Activated CD8-positive, alpha-beta memory T cell treated with anti-CD3 and anti-CD28 coated beads, Interleukin-2, amount 10 ng/mL, durations not matched to agents 7 days and 5 days (primary cell): ENCODE measurements around the gene SPAG16. TPM values are rescaled to one million over a fixed set of nuclear protein-coding genes. Genes with fewer than 3 reads are reported as not detected.

Experiments used
- ATAC-seq: fragments of 150-1000 bp; cut with Tn5 transposase; one replicate; pipeline ENCODE4 v1.10.0; 2021; ENCODE audit warnings: moderate library complexity
- CTCF ChIA-PET: fragments of 350-600 bp; sonication (Branson Sonifier 250); formaldehyde crosslinking; loops from one replicate; lab custom pipeline; 2021; ENCODE audit warnings: antibody characterized with exemption; lab: Charles Lee
- DNase-seq: peaks from one replicate; pipeline ENCODE4 v3.0.0-alpha.2; 2020
- H3K27ac Mint-ChIP-seq: one replicate; pipeline ENCODE4 v1.8.0; 2021; ENCODE audit warnings: mild to moderate bottlenecking, mixed read lengths
- H3K27me3 Mint-ChIP-seq: one replicate; pipeline ENCODE4 v1.8.0; 2021; ENCODE audit warnings: mixed read lengths
- H3K36me3 Mint-ChIP-seq: one replicate; pipeline ENCODE4 v1.8.0; 2021; ENCODE audit warnings: mild to moderate bottlenecking, mixed read lengths
- H3K4me1 Mint-ChIP-seq: one replicate; pipeline ENCODE4 v1.8.0; 2021; ENCODE audit warnings: mixed read lengths
- H3K4me3 Mint-ChIP-seq: one replicate; pipeline ENCODE4 v1.8.0; 2021; ENCODE audit warnings: mild to moderate bottlenecking, moderate library complexity, mixed read lengths
- H3K9me3 Mint-ChIP-seq: one replicate; pipeline ENCODE4 v1.8.0; 2022; ENCODE audit warnings: low read depth, mixed read lengths
- total RNA-seq, 2 experiments: library from RNA; stranded (reverse); gene quantifications; one replicate each; pipeline ENCODE4 v1.2.3, GENCODE V29; 2021

The SPAG16 gene
- total RNA-seq, 2 experiments from 2014 or later: 7.4 to 10.1 TPM

DNA sequence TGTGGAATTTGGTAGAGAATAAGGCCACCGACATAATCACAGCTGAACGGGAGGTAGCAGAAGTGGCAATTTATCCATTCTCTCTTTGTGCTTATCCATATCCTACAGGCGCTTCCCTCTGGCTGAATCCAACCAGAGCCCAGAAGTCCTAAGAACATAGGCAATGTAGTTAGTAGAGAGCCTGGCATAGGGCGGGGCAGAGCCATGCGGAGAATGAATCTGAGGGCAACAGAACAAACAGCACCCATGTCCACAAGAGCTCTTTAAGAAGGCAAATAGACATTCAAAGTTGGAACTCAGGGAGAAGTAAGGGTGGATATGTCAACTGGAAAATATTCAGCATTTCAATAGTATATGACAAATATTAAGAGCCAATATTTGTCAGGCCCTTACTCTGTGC is 820.7 kb downstream of the SPAG16 start:
- ATAC-seq: no peak
- H3K27me3 Mint-ChIP-seq: no peaks in the 10 kb centered on the region

DNA sequence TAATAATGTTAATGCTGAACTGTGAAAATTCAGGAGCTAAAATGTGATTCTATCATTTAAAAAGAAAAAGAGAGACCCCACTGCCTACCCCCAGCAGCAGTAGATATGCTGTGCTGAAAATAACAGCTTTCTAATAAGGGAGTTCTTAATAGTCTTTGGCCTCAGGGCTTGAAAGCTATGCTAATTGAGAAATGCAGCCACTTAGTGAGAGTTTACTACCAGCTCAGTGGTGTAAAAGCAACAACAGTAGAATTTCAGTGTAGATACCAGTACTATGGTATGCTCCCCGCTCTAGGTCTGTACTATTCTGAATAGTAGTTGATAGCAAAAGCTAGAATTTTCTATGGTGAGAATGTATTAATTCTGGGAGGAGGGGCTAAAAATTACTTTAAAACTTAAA is 823.5 kb downstream of the SPAG16 start:
- no peak overlapping the region for H3K4me3 Mint-ChIP-seq
- CTCF ChIA-PET: interaction anchor here (0.6 kb wide), 1 partner anchor 1677 kb away, joined by 3 read pairs; no protein-coding TSS in a partner anchor
- DNase-seq (no peak), ATAC-seq (no peak)
- no peak overlapping the region for H3K27ac Mint-ChIP-seq
- no peaks in the 10 kb centered on the region for H3K27me3 Mint-ChIP-seq
- H3K36me3 Mint-ChIP-seq: no peaks in the 10 kb centered on the region
- no peaks in the 10 kb centered on the region for H3K4me1 Mint-ChIP-seq
- peaks cover 6% of the 10 kb centered on the region for H3K9me3 Mint-ChIP-seq

More for the DNA sequence above, 820.7 kb downstream of the SPAG16 start:
- Mint-ChIP-seq H3K4me1 (no peaks in the 10 kb centered on the region), H3K9me3 (peaks cover 3% of the 10 kb centered on the region), H3K27ac (no peak overlapping the region), H3K36me3 (no peaks in the 10 kb centered on the region), H3K4me3 (no peak overlapping the region)
- DNase-seq: no peak
- CTCF ChIA-PET: no interaction called here

DNA sequence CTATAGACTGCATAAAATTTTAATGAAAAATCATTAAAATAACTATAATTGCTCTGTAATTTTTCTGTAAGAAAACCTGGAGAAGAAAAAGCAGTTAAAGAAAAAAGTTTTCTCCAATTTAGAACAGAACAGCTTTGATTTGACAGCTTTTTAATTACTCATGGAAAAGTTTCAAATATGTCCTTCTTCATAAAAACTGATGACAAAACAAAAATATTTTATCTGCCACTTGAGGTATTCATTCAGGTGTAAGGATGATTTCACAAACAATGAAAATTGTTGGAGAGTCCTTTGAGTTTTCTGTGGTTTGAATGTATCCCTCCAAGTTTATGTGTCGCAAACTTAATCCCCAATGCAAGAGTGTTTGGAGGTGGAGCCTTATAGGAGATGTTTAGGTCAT is 824.3 kb downstream of the SPAG16 start:
- Mint-ChIP-seq H3K4me1 (no peaks in the 10 kb centered on the region), H3K27ac (no peak overlapping the region), H3K9me3 (peaks cover 5% of the 10 kb centered on the region), H3K4me3 (no peak overlapping the region), H3K27me3 (no peaks in the 10 kb centered on the region), H3K36me3 (no peaks in the 10 kb centered on the region)
- CTCF ChIA-PET: no interaction called here
- ATAC-seq: no peak
- no peak for DNase-seq

DNA sequence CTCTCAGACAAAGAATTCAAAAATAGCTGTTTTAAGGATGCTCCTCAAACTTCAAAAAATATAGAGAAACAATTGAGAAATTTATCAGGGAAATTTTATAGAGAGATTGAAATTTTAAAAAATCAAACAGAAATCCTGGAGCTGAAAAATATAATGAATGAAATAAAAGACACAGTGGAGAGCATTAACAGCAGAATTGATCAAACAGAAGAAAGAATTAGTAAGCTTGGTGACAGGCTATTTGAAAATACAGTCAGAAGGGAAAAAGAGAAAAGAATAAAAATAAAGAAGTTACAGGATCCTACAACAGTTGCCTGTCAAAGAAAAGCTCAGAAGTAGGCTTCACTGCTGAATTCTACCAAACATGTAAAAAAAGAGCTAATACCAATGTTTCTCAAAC is 832.8 kb downstream of the SPAG16 start:
- ATAC-seq: no peak
- Mint-ChIP-seq H3K4me1 (no peaks in the 10 kb centered on the region), H3K27me3 (no peaks in the 10 kb centered on the region), H3K9me3 (peaks cover 8% of the 10 kb centered on the region), H3K36me3 (no peaks in the 10 kb centered on the region), H3K4me3 (no peak overlapping the region), H3K27ac (no peak overlapping the region)
- no peak for DNase-seq
- CTCF ChIA-PET: no interaction called here

DNA sequence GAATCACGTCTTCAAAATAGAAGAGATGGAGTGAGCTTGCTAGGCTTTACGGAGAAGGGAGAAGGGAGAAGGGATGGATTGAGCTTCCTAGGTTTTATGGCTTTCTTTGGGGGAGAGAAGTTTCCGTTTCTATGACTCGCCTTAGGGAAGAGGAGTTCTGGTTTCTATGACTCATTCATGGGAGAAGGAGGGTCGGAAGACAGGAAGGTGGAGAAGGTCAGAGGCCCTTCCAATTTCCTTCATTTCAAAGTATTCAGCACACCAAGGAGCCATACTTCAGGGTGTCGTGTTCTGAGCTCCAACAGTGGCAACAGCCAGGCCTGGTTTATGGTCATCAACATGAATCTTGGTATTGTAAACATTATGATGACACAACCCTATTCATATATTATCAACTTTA is 841.9 kb downstream of the SPAG16 start:
- Mint-ChIP-seq H3K4me3 (no peak overlapping the region), H3K36me3 (no peaks in the 10 kb centered on the region), H3K9me3 (no peaks in the 10 kb centered on the region), H3K4me1 (no peaks in the 10 kb centered on the region), H3K27me3 (no peaks in the 10 kb centered on the region), H3K27ac (no peak overlapping the region)
- DNase-seq (no peak), ATAC-seq (no peak)
- CTCF ChIA-PET: no interaction called here

DNA sequence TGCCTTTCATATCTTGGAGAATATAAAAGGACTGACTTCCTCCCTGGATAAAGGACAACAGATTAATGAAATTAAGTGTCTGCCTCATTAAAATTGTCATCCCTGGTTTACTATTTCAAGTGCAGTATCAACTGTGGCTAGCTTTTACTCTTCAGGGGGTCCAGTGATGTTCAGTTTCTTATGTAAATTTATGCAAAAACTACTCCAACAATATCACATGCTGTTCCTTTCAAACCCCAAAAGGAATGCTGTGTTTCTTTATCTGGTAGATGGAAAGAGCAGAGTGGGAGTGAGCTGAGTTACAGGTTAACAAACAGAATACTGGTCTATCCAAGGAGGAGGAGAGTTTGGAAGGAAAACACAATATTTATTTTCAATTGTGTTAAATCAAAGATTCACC is 842.9 kb downstream of the SPAG16 start:
- ATAC-seq (no peak), DNase-seq (no peak)
- Mint-ChIP-seq H3K4me3 (no peak overlapping the region), H3K36me3 (no peaks in the 10 kb centered on the region), H3K27me3 (no peaks in the 10 kb centered on the region), H3K9me3 (no peaks in the 10 kb centered on the region), H3K4me1 (no peaks in the 10 kb centered on the region), H3K27ac (no peak overlapping the region)
- CTCF ChIA-PET: no interaction called here

DNA sequence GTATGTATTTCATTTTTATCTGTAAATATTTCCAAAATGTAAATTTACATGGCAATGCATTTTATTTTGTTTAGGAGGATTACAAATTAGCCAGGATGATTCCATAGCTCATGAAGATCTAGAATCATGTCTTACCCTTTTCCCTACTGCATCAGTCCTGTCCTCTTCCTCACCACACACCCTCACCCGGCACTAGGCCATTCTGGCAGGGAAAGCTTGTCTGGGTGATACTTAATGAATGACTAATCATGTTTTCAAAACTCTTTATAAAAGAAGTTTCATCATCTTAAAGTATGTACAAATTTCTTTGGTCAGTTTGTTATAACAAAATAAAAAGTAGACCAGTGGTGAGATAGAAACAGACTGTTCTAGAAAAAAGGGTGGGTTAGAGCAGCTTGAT is 843.3 kb downstream of the SPAG16 start:
- no peaks in the 10 kb centered on the region for H3K4me1 Mint-ChIP-seq
- H3K9me3 Mint-ChIP-seq: peaks cover 3% of the 10 kb centered on the region
- H3K36me3 Mint-ChIP-seq: no peaks in the 10 kb centered on the region
- CTCF ChIA-PET: no interaction called here
- DNase-seq (no peak), ATAC-seq (no peak)
- H3K27me3 Mint-ChIP-seq: no peaks in the 10 kb centered on the region
- no peak overlapping the region for H3K4me3 Mint-ChIP-seq
- no peak overlapping the region for H3K27ac Mint-ChIP-seq

DNA sequence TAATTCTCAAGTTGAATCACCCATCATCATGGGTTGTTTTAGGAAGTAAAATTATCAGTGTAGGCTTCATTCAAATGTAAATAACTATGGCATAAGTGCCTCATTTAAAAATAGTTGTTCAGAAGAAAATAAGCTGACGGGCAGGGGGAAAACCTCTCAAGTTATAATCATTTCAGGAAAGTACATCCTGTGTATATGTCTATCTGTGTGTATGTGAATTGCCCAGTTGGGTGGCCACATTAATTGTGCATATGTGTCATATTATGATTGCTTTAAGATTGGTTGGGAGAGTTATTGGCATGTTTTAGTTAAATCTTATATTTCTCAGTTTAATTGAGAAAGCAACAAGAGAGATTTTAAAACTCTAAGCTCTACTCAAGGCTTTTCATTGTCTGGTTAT is 843.8 kb downstream of the SPAG16 start:
- Mint-ChIP-seq H3K4me3 (no peak overlapping the region), H3K27ac (no peak overlapping the region), H3K9me3 (peaks cover 4% of the 10 kb centered on the region), H3K4me1 (no peaks in the 10 kb centered on the region), H3K27me3 (no peaks in the 10 kb centered on the region), H3K36me3 (no peaks in the 10 kb centered on the region)
- no peak for DNase-seq
- CTCF ChIA-PET: no interaction called here
- ATAC-seq: no peak

DNA sequence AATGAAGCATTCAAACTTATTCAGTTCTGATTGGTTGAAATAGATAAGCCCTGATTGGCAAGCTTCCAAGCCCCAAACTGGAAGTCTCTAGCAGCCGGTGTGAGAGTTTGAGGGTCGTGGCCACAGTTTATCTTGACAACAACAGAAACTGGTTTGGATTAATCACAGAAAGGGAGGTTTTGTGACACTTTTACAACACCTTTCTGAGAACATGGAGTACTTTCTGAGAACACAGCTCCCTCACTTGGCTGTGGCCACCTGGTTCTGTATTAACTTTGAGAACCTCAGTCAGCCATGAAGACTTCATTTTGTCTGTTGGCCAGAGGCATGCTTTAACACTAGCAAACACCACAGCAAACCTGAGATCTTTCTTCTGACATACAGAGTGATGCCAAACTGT is 845.9 kb downstream of the SPAG16 start:
- H3K36me3 Mint-ChIP-seq: no peaks in the 10 kb centered on the region
- peaks cover 4% of the 10 kb centered on the region for H3K9me3 Mint-ChIP-seq
- no peaks in the 10 kb centered on the region for H3K4me1 Mint-ChIP-seq
- DNase-seq: no peak
- no peak overlapping the region for H3K27ac Mint-ChIP-seq
- no peak for ATAC-seq
- CTCF ChIA-PET: no interaction called here
- H3K4me3 Mint-ChIP-seq: no peak overlapping the region
- H3K27me3 Mint-ChIP-seq: no peaks in the 10 kb centered on the region

DNA sequence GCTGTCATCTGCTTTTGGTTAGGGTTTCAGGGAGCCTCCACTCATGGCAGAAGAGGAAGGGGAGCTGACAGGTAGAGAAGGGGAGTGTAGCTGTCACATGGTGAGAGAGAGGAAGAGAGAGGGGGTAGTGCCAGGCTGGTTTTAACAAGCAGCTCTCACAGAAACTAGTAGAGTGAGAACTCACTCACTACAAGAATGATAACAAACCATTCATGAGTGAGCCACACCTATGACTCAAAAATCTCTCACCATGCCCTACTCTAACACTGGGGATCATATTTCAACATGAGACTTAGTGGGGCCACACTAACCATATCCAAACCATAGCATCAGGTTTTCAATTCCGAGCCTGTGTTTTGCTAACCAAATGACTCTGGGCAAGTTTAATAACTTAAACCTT is 851.7 kb downstream of the SPAG16 start:
- Mint-ChIP-seq H3K36me3 (no peaks in the 10 kb centered on the region), H3K4me1 (no peaks in the 10 kb centered on the region), H3K27me3 (no peaks in the 10 kb centered on the region), H3K4me3 (no peak overlapping the region), H3K27ac (no peak overlapping the region), H3K9me3 (peaks cover 4% of the 10 kb centered on the region)
- DNase-seq: no peak
- ATAC-seq: no peak
- CTCF ChIA-PET: no interaction called here

DNA sequence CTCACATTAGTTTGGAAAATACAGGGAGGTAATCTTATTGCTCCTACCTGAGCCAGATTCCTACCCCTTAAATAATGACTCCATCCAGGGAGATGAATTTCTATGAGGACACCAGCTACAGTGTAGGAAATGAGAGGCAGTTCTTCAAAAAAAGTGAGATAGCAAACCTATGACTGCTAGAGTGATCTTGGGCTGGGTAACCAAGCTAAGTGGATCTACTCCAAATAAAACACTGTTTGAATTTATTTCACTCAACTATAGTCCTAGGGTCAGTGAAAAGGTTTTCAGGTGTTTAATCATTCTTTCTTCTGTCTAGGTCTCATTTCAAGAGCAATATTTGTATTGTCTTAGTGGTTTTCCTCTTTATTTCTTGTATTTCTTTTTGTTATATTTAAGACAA is 854.5 kb downstream of the SPAG16 start:
- no peaks in the 10 kb centered on the region for H3K27me3 Mint-ChIP-seq
- CTCF ChIA-PET: no interaction called here
- H3K9me3 Mint-ChIP-seq: no peaks in the 10 kb centered on the region
- H3K4me1 Mint-ChIP-seq: no peaks in the 10 kb centered on the region
- ATAC-seq (no peak), DNase-seq (no peak)
- no peak overlapping the region for H3K4me3 Mint-ChIP-seq
- H3K27ac Mint-ChIP-seq: no peak overlapping the region
- no peaks in the 10 kb centered on the region for H3K36me3 Mint-ChIP-seq

DNA sequence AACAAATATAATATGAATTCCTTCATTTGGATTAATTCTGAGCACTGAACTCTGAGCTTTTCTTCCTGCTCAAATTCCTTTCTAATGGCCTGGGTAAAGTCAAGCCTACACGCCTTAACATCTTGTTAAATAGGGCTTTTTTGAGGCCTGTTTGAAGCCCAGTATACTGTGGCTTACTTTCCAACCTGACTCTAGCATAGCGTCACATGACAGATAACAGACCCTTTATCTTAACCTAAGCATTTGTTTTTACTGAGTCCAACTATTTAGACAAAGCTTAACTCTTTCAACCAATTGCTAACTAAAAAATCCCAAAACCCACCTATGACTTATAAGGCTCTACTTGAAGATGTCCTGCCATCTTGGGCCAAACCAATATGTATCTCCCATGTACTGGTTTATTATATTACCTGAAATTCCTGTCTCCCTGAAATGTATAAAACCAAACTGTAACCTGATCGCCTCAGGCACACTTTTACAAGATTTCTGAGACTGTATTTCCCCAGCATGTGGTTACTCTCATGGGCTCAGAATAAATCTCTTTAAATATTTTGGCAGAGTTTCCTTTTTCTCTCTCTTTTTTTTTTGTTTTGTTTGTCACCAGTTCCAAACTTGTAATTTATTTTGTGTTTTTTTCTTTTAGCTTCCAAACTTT is 855.5 kb downstream of the SPAG16 start:
- Mint-ChIP-seq H3K27me3 (no peaks in the 10 kb centered on the region), H3K4me3 (no peak overlapping the region), H3K36me3 (no peaks in the 10 kb centered on the region), H3K9me3 (no peaks in the 10 kb centered on the region), H3K27ac (no peak overlapping the region), H3K4me1 (no peaks in the 10 kb centered on the region)
- ATAC-seq (no peak), DNase-seq (no peak)
- CTCF ChIA-PET: no interaction called here

DNA sequence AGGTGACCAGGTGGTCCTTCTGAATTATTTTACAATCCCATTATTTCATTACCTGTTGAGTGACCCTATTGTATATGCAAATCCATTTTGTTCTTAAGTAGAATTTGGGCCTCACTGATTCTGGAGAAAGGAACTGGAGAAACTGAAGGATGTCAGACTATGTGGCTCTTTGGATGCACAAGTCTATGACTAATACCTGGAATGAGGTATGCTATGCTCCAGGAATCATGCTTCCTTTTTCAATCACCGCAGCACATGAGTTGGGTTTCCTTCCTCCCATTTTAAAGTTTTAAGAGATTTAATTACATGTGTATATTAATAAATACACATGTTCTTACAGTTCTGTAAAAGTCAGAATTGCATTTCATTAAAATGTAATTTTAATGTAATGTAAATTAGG is 872.7 kb downstream of the SPAG16 start:
- H3K4me3 Mint-ChIP-seq: no peak overlapping the region
- no peak for DNase-seq
- no peaks in the 10 kb centered on the region for H3K4me1 Mint-ChIP-seq
- CTCF ChIA-PET: no interaction called here
- H3K9me3 Mint-ChIP-seq: peaks cover 2% of the 10 kb centered on the region
- ATAC-seq: no peak
- H3K27ac Mint-ChIP-seq: no peak overlapping the region
- H3K27me3 Mint-ChIP-seq: no peaks in the 10 kb centered on the region
- no peaks in the 10 kb centered on the region for H3K36me3 Mint-ChIP-seq

DNA sequence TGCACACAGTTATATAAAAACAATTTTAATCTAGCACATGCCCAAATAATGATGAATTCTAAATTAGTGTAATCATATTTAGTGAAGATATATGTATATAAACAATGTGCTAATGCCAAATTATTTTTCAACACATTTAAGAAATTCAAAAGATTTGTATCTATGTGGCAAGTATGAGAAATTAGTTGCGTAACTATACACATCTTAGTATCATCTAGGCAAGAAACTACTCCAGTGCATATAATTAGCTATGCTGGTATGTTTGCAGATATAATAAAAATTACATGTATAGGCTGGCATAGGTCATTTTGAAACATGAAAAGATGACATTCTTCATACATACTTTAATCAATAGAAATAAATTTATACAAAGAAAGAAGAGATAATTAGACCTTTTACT is 874.6 kb downstream of the SPAG16 start:
- Mint-ChIP-seq H3K27ac (no peak overlapping the region), H3K4me1 (no peaks in the 10 kb centered on the region), H3K36me3 (no peaks in the 10 kb centered on the region), H3K9me3 (no peaks in the 10 kb centered on the region), H3K4me3 (no peak overlapping the region), H3K27me3 (no peaks in the 10 kb centered on the region)
- no peak for ATAC-seq
- CTCF ChIA-PET: no interaction called here
- no peak for DNase-seq

DNA sequence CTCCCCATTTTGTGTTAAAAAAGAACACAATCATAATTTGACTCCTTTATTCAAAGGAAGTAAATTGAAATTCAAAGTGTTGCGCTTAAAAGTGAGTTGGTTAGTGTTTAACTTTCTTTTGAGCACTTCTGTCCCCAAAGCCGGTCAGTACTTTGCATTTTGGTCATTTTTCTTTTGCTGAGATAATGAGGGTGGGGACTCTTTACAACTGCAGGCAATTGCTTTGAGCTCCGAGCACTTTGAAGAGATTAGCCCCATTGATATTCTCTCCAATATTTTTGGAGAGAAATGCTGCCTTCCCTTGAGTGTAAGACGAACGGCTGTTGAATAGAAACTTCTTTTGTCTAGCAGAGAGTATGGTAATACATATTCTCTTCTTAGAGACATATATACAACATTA is 885.0 kb downstream of the SPAG16 start:
- no peak overlapping the region for H3K27ac Mint-ChIP-seq
- no peak for DNase-seq
- CTCF ChIA-PET: no interaction called here
- H3K4me1 Mint-ChIP-seq: no peaks in the 10 kb centered on the region
- no peak overlapping the region for H3K4me3 Mint-ChIP-seq
- no peaks in the 10 kb centered on the region for H3K9me3 Mint-ChIP-seq
- H3K27me3 Mint-ChIP-seq: no peaks in the 10 kb centered on the region
- no peak for ATAC-seq
- no peaks in the 10 kb centered on the region for H3K36me3 Mint-ChIP-seq
